HG02840 (cell line): ENCODE measurements around the gene PLCB1.
"Not testable (repeated sequence)": the region's sequence is repeated elsewhere in the genome, so short reads cannot be mapped to it uniquely, and the experiment has no call there.

Experiments used
- ATAC-seq: cut with Tn5 transposase; IDR thresholded peaks from one replicate; pipeline ENCODE4 v1.9.1; 2021; ENCODE audit warnings: mild to moderate bottlenecking, moderate library complexity, moderate number of reproducible peaks; ENCODE audit not compliant: unreplicated experiment, low FRiP score

Gene PLCB1

DNA sequence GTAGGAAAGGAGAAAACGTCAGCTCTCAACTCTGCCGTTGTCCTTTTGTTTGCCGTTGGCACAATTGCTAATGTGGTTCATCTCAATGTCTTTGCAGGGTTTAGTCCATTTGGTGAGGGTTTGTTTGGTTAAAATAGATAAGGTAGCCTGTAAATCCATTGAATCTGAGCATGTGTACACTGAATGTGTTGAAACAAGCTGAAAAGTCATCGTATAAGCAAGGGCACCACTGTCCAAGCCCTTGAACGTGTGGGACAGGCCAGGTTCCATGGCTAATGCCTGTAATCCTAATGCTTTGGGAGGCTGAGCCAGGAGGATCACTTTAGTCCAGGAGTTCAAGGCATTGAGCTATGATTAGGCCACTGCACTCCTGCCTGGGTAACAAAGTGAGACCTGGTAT lies 712.1 kb downstream of the PLCB1 start:
- no peak for ATAC-seq

DNA sequence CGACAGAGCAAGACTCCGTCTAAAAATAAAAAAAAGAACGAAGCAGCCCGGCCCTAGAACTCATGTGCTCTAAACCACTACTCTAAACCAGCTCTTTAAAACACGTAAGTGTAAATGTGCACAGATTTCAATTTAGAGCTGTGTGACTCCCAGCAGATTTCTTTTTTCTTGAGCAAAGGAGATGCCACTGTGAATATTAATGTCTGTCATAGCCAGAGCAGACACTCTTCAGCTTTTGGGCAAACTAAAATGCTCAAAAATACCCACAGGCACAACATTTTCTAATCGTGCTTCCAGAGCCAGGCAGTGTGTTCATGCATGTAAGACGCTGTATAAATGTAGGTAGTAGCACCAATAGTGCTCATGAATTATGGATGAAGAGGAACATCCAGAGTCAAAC lies 717.9 kb downstream of the PLCB1 start:
- no peak for ATAC-seq

DNA sequence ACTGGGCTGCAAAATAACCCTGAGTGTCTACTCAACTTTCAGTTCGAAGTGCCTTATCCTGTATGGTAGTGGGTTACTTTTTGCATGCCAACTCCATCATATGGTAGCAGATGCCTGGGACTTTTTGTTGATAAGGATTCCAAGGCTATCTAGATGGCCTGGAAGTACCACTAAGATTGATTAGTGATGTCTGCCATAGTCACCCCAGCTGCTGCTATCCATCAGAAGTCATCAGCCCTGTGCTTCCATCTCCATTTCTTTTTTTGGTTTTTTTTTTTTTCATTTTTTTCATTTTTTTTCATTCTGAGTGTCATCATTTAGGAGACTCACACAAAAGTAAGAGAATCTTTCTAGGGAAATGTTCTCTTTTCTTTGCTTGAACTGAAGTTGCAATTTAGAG lies 719.4 kb downstream of the PLCB1 start:
- ATAC-seq = no peak

DNA sequence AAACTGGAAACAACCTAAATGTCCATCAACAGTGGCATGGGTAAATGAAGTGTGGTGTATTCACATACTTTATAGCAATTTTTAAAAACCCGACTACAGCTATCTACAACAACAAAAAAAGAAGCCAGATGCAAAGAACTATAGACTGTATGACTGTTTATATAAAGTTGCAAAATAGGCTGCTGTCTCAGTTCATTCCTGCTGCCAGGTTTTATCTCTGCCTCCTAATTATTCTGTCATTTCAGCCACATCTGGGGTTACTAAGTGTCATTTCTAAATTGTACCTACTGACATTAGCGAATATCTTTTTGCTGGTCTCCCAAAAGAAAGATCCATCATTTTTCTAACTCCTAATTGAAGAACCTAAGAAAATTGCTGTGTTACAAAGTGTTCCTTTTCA lies 719.9 kb downstream of the PLCB1 start:
- ATAC-seq = not testable (repeated sequence)

DNA sequence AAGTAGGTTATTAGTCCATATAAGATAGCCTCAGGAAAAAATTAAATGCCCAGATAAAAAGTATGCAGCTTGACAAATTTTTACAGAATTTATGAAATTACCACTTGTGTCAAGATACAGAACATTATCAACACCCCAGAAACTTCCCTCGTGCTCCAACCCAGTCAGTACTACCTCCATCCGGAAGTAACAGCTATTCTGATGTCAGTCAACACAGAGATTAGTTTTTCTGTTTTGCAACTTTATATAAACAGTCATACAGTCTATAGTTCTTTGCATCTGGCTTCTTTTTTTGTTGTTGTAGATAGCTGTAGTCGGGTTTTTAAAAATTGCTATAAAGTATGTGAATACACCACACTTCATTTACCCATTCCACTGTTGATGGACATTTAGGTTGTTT lies 721.1 kb downstream of the PLCB1 start:
- not testable (repeated sequence) for ATAC-seq

DNA sequence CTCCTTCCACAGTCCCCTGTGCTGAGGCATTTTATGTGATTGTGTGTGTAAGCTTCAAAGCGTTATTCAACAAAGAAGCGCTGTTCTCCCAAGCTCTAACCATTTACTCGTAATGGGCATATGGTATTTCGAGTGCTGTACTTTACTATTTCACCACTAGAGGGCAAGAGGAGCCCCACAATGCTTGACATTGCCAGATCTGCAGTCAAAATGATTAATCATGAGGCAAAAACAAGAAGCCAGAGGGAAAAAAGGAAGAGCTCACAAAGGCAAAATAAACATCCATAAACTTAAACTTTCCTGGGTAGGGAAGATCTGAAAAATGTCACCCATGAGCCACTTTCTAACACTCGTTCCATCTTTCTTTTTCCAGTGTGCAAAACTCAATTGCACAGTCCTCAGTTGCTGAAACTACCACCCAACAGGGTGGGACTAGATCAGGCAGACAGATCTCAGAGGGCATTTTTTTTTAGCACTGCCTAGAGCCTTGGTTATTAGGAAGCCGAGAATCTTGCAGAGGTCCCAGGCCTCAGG lies 721.8 kb downstream of the PLCB1 start:
- ATAC-seq = no peak

DNA sequence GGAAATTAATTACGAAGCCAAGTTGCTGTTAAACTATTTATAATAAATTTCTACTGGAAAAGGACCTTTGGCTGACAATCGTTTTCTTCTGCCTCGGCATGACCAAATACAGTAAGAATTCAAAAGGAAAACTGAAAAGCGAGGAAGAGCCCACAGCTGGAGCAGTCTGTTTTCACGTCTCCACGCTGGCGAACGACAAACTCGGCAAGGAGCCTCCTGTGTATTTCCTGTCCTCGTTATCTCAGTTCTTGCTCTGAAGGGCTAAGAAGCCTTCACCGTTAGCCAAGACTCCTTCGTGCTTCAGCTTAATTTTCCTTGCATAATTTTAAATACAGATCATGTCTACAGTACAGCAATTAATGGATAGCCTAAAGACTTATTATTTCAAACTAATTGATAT lies 722.5 kb downstream of the PLCB1 start:
- no peak for ATAC-seq

DNA sequence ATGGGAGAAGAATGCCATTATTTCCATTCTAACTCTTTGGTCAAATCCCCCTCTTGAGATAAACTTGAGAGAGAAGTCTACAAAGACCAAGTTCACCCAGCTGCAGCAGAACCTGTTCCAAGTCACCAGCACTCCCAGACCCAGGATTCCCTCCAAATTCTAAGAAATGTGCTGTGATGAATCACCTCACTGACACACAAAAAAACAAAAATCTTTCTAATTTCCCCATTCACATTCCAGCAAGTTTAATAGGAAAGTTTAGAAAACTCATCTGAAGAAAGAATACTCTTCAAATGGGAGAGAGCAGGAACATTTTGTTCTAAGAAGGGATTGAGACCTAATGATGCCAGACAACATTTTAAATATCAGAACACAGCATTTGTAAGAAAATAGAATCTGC lies 723.2 kb downstream of the PLCB1 start:
- ATAC-seq = no peak

DNA sequence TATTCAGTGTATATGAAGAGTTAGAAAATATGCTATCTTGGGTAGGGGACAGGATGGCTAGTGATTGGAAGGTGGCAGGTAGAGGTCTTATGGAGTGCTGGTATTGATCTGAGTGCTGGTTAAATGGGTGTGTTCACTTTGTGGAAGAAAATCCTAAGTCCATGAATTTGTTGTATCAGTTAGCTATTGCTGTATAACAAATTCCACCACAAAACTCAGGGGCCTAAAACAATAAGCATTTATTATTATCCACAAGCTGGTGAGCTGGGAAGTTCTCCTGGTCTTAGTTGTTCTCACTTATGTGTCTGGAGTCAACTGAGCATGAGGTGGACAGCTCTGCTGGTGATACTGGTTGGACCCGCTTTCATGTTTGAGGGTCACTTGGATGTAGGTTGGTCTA lies 724.6 kb downstream of the PLCB1 start:
- ATAC-seq = no peak

DNA sequence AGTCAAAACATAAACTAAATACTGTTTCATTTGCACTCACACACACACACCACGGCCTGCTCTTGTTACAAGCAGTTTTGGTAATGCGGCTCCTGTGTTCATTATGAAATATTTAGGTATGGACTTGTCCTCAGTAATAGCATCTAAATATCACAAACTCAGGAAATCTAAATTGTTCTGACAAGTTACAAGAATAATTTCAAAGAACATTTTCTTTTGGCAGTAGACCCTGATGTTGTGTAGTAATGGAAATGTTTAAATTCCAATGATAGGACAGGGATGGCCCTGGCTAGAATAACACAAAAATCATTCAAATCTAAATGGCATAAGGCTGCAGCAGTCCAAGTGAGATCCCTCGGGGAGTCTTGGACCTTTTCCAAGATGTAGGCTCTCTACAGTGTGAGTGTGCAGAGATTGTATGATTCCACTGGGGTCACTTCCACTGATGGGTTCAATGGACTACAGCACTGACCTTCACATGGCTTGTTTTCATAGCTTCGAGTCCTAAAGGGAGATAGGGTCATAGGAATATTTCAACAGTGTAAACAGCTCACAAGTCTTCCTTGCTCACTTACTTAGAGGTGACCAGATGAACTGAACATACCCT lies 726.2 kb downstream of the PLCB1 start:
- no peak for ATAC-seq

DNA sequence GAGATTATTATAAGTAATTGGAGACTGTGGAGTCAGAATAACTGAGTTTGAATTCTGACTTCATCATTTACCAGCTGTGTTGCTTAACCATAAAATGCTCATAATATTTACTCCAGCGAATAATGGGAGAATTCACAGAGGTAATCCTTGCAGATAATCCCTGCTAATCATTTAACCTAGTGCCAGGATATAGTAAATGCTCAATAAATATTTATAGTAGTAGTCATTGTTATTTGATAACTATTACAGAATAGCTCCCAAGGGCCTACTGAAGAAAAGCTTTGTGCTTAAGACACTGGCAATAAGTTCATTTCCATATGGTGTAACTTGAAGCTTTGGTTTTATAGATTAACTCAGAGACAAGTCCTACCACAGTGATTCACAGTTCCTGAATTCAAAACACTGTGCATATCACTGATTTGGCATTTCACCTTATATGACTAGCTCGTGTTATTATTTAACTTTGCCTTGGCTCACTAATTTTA lies 728.0 kb downstream of the PLCB1 start:
- no peak for ATAC-seq

DNA sequence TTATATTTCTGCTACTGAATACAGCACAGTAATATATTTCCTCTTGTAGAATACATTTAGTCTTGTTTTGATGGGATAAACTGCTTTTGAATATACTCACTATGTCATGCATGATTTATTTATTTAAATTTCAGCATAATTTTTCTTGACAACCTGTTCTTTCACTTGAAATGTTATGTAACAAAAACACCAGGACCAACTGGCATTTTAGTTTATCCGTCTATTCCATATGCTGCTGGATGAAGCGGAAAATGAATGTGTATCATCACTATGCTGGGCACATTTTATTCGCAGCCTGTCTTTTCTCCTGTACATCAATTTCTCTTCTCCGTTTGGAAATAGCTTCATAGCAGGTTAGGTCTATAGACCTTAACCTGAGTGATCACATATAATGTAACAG lies 730.0 kb downstream of the PLCB1 start:
- no peak for ATAC-seq

DNA sequence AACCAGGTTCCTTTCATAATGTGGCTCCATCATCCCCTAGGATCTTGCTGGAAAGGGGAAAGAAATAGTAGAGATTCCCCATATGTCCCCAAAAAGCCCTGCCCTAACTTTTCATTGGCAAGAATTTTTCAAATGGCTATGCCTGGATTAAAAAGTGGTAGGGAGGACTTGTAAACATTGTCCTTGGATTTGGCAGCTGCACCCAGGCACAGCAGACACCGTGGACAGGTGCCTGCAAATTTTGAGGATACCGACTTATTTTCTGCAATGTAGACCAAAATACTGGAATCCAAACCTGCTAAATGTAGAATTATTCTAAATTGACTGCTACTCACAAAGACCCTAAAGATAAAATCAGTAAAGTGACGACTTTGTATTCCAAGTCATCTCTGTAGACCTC lies 733.6 kb downstream of the PLCB1 start:
- ATAC-seq = no peak

DNA sequence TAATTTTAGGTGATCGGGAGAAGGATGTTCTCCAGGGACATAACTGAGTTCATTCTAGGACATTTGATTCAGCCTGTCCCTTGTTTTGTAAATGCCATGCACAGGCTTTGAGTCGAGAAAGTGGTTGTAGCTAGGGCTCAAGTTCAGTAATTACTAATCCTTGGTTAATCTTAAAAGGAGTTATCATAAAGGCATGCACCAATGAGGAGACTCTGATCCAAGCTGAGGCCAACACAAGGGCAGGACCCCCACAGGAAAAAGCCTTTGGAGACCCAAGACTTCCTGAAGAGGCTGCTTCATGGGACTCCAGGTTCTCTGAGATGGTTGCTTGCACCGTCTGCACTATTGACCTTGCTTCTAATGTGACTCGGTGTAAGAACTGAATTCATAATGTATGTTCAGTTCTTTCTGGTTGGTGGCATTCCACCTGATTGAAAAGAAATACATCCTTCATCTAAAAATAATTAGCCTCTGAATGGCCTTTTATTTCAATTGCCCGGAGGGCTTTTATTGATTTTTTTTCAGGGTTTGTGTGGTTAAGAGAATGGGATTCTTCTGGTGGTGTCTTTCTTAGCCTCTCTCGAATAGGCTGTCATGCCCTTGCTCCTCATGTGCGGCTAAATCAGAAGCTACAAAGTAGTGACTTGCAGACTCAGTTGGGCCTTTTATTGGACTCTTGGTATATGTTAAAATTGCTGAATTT lies 735.1 kb downstream of the PLCB1 start:
- no peak for ATAC-seq

DNA sequence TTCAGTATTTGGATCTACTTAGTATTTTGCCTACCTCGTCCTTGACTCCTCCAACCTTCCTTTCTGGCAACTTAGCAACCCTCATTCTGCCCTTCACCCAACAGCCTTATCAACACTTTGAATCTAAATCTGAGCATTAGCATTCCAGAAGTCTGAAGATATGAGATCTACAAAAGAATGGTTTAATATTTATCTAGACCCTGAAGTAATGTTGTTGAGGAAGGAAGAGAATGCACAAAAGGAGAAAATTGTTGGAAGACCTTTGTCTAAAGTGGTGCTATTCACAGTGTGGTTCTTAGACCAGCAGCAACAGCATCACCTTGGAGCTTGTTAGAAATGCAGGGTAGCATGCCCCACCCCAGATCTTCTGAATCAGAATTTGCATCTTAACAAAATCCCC lies 738.6 kb downstream of the PLCB1 start:
- ATAC-seq = no peak

DNA sequence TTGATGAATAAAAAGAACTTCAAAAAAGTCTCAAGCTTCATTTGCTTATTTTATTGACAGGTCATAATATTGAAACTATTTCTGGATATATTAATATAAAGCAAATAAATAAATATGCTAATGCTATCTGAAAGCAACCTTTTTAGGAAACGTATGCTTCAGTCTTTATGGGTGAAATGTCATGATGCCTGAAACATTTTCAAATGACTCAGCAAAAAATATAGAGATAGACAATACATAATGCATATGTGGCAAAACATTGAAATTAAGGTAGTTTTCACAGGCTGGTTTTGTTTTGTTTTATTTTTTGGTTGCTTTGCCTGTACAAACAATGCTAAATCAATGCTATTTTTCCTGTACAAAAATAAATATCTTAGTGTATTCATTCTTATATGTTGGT lies 742.4 kb downstream of the PLCB1 start:
- no peak for ATAC-seq

DNA sequence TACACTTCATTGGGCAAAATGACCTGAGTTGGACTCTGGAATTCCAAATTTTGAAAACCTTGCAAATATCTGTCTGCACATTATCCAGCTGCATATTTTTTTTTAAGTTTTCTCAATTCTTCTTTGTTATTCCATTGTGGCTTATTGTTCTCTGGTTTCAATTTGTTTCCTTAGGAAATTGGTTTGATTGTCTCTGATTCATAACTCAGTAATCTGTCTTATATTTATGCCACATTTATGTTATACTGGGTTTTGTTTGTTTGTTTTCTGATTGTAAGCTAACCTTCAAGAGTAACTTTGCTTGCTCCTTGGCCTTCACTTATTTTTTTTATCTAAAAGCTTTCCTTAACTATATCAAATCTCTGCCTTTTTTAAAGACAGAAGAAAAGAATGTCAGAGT lies 743.5 kb downstream of the PLCB1 start:
- ATAC-seq = no peak

DNA sequence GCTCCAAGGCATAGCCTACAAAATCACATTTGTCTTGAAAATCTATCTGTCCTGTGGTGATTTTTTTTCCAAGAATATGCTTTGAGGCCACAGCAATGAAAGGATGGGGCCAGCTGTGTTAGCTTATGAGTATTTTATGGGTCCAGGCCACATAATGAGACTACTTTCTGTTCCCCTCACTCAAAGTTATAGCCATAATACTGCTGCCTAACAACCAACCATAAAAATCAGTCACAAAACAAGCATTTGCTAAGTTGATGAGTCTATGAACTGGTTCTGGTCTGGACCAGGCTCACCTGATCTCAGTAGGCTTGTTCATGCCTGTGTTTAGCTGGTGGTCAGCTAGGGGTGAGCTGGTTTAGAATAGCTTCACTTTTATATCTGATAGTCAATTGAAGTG lies 744.3 kb downstream of the PLCB1 start:
- ATAC-seq = no peak

DNA sequence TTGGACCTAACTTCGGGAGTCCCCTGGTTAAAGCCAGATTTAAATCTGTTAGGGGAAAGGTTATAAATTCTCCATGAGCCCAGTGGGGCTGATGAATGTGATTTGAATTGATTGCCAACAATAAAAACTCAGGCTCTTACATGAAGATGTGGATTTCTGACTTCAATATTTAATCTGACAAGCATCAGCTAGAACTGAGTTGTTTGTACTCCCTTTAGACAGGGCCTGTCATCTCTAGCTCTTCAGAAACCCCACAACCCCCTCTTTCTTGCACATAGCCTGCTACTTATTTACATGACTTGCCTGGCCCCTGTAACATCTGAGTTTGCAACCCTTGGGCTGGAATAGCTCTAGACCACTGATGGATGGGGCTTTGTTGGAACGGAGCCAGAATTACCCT lies 745.2 kb downstream of the PLCB1 start:
- ATAC-seq = no peak

DNA sequence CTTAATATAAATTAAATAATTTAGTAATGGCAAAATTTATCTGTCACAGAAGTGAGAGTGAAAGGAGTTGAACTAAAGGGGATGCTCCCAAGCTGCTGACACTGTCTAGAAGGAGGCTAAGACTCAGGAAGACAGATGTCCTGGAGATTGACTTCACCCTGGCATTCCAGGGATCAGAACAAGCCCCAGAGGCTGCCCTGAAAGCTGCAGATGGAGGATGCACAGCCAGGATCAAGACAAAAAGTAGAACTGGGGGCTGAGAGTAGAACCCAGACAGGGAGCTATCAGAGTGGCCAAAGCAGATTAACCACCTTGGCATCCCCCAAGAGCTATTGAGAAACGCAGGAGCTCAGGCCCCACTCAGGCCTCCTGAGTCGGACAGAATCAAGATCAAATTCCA lies 747.6 kb downstream of the PLCB1 start:
- no peak for ATAC-seq

DNA sequence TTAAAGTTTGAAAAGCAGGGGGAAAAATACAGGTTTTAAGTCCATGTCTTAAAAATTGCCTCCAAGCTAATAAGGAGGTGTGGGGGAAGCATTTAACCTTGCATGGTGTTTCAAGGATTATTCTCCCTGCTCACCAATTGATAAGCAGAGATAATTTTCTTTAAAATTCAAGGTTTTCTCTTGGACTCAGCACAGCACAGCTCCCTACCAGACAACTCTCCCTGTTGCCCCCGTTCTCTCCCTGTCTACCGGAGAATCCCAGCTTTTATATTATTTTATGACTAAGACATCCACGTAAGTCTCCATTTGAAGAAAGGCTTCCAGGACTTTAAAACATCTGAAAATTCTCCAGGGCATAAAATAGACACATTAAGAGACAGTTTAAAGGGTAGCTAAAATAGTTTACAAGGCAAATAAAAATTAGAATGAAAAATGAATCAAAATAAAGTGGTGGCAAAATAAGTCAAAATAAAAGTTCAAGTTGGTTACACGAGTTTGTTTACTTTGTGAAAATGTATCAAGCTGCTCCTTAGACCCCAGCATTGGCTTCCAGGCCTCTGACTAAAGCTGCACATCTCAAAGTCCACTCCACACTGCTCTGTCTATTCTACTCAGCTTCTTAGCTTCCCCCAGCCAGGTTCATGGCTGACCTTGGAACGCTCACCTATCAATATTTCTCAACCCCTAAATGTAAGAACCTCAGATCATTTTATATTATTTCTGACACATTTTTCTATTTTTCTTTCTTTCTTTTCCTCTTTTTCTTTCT lies 748.2 kb downstream of the PLCB1 start:
- ATAC-seq = no peak
